ENCODE results near the gene ZSCAN30.

DNA sequence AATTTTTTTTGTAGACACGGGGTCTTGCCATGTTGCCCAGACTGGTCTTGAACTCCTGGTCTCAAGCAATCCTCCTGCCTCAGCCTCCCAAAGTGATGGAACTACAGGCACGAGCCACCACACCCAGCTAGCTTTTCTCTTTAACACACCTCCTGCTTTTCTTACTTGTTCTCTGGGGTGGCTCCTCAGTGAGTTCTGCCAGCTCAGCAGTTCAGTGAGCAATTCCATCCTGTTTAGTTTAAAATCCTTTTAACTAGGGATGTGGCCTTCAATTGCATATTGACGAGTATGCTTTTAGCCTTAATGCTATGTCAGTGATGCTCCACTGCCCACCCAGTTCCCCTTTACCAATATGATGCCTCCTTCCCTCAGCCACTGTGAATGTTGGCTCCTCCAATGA is 33.1 kb downstream of the ZSCAN30 start:
- TF ChIP-seq POLR2A (IDR thresholded peaks at IDR 0.05) = no peak
- TF ChIP-seq, protein P1, sequence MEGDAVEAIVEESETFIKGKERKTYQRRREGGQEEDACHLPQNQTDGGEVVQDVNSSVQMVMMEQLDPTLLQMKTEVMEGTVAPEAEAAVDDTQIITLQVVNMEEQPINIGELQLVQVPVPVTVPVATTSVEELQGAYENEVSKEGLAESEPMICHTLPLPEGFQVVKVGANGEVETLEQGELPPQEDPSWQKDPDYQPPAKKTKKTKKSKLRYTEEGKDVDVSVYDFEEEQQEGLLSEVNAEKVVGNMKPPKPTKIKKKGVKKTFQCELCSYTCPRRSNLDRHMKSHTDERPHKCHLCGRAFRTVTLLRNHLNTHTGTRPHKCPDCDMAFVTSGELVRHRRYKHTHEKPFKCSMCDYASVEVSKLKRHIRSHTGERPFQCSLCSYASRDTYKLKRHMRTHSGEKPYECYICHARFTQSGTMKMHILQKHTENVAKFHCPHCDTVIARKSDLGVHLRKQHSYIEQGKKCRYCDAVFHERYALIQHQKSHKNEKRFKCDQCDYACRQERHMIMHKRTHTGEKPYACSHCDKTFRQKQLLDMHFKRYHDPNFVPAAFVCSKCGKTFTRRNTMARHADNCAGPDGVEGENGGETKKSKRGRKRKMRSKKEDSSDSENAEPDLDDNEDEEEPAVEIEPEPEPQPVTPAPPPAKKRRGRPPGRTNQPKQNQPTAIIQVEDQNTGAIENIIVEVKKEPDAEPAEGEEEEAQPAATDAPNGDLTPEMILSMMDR (IDR thresholded peaks at IDR 0.05) = no peak

All from thyroid gland (tissue), 4 donors.